ENCODE measurements around the gene USP13.
"Not testable (repeated sequence)": the region's sequence is repeated elsewhere in the genome, so short reads cannot be mapped to it uniquely, and the experiment has no call there.

The USP13 gene, protein sequence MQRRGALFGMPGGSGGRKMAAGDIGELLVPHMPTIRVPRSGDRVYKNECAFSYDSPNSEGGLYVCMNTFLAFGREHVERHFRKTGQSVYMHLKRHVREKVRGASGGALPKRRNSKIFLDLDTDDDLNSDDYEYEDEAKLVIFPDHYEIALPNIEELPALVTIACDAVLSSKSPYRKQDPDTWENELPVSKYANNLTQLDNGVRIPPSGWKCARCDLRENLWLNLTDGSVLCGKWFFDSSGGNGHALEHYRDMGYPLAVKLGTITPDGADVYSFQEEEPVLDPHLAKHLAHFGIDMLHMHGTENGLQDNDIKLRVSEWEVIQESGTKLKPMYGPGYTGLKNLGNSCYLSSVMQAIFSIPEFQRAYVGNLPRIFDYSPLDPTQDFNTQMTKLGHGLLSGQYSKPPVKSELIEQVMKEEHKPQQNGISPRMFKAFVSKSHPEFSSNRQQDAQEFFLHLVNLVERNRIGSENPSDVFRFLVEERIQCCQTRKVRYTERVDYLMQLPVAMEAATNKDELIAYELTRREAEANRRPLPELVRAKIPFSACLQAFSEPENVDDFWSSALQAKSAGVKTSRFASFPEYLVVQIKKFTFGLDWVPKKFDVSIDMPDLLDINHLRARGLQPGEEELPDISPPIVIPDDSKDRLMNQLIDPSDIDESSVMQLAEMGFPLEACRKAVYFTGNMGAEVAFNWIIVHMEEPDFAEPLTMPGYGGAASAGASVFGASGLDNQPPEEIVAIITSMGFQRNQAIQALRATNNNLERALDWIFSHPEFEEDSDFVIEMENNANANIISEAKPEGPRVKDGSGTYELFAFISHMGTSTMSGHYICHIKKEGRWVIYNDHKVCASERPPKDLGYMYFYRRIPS

DNA sequence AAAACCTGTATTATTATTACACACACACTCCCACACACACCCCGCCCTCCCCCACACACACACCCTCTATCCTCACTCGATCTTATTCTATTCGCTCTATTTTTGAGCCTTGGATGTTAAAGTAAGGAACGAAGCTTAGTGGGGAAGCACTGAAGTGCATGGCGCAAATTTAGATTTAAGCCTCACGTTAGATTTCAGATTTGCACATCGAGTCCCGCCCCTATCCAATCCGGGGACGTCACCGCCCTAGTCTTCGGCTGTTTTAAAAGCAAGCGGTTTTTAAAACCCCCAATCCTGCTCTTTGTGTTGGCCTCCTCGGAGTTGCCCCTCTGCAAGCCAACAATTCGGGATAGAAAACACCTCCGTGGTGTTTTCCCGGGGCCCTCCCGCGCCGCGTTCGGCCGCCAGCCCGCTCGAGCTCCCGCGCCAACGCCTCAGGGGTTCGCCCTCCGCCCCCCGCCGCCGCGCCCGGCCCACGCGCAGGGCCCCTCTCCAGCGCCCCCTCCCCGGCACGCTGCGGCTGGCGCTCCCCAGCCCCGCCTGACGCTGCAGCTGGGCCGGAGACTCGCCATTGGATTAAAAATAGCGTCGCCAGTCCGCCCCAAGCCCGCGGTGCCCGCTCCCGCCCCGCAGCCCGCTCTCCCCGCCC is at the start of gene USP13:
USP13 (plus strand) TSS at position 594 of the 649 bp plus-strand sequence. CDS start 186 bp downstream, outside the sequence.
- peak; percentile 31 for DNase-seq (ENCODE audit: low read depth)

DNA sequence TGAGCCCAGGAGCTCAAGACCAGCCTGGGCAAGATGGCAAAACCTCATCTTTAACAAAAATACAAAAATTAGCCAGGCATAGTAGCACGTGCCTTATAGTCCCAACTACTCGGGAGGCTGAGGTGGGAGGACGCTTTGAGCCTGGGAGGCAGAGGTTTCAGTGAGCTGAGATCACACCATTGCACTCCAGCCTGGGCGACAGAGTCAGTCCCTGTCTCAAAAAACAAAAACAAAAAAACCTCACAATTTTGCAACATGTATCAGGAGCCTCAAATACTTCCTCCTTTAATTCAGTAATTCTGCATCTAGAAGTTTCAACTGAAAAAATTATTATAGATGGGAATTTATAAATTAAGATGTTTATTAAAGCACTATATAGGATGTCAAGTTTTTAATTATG is 49.5 kb upstream of the USP13 start:
- DNase-seq (ENCODE audit: low read depth): no peak

DNA sequence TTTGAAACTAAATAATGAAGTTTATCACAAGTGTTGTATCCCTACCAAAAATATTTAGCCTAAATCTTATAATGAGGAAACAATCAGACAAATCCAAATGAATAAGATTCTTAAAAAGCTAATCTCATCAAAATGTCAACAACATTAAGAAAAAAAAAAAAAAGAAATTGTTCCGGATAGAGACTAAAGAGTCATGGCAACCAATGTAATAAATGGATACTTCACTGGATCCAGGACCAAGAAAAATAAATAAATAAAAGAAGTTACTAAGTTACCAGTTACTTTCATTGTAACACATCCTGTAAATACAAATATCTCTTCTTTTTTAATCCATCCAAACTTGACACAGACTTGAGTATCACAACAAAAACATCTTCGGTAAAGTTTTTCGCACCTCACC is 49.0 kb upstream of the USP13 start:
- no peak for DNase-seq (ENCODE audit: low read depth)

DNA sequence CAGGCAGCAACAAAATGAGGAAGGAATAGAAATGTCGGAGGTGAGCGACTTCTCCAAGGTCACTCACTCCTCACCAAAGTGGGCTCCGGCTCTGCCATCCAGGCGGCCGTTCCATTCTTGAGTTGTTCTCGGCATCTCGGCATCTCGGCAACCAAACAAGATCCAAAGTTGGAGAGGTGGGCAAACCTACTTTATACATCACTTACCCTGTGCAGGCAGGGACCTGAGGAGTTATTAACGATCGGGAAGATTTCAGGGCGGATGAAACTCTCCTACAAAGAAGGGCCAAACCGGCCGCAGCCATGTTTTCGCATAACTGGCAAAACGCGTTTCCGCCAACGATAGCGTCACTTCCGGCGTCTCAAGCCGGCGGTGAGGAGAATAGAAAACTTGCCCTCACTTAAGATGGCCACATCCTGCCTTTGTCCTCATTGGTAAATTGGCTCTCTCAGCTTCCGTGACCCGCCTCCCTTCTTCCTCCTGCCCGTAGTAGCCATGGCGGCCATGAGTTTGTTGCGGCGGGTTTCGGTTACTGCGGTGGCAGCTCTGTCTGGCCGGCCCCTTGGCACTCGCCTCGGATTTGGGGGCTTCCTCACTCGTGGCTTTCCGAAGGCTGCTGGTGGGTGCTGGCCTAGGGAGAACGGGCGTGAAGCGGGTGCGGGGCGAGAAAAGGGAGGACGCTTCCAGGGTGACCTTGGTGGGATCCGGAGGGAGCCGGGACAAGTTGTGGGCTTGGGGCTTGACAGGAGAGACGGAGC is 48.3 kb upstream of the USP13 start, which contains the start of the genes MRPL47 and NDUFB5:
MRPL47 (minus strand) TSS at position 318 of the 758 bp plus-strand sequence; CDS start at position 304, 14 bp downstream.
NDUFB5 (plus strand) TSS at position 474 of the 758 bp plus-strand sequence; CDS start at position 496, 22 bp downstream.
- peak; percentile 81 for DNase-seq (ENCODE audit: low read depth)

DNA sequence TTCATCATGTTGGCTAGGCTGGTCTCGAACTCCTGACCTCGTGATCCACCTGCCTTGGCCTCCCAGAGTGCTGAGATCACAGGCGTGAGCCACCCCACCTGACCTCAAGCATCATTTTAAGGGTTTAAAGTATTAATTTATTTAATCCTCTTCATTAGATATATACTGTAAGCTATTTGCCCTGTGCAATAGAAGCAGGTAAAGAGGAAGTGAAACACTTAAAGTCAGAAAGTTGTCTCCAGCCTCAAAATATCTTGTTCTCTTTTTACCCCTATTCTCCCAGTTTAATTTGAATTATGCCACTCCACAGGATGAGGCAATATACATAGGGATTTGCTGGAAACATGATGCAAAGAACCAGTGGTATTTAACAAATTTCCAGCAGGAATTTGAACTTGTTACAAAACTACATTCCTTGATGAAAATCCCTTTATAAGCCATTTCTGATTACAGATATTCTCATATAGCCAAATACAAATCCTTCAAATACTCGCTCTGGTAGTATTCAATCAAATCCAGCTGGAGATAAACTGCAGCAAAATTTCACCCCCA is 46.2 kb upstream of the USP13 start:
- no peak for DNase-seq (ENCODE audit: low read depth)

DNA sequence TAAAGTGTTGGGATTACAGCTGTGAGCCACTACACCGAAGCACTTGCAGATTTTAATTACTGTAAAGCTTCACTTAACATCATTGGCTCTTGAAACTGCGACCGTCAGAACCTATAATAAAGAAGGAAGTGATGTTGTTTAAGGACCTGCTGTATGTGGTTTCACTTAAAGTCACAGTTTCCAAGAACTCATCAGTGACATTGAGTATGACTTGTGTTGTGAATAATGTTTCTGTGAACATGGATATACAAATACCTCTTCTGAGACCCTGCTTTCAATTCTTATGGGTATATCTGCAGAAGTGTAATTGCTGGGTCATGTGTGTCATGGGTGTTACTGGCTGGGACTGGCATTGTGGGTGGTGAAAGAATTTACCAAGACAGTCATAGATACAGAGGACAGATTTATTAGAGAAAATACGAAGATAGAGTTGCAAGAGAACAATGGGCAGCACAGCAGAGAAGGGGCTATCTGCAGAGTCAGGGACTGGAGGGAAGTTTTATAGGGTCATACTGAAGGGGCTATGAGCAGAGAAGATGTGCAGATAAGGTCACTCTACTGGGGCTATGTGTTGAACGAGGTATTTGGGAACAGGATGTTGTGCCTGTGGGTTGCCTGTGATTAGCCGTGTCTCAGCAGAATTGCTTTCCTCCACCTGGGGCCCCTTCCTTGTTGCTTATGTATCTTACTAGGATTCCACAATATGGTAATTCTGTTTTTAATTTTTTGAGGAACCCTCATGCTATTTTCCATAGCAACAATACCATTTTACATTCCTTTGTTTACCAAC is 43.7 kb upstream of the USP13 start:
- DNase-seq (ENCODE audit: low read depth): no peak

DNA sequence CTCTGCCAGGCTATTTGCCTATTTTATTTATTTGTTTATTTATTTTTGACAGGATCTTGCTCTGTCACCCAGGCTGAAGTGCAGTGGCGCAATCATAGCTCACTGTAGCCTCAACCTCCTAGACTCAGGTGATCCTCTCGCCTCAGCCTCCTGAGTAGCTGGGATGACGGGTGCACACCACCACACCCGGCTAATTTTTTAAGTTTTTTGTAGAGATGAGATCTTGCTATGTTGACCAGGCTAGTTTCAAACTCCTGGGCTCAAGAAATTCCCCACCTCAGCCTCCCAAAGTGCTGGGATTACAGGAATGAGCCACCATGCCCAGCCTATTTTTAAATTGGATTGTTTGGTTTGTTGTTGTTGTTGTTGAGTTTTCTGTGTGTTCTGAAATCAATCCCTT is 42.8 kb upstream of the USP13 start:
- DNase-seq (ENCODE audit: low read depth): no peak

DNA sequence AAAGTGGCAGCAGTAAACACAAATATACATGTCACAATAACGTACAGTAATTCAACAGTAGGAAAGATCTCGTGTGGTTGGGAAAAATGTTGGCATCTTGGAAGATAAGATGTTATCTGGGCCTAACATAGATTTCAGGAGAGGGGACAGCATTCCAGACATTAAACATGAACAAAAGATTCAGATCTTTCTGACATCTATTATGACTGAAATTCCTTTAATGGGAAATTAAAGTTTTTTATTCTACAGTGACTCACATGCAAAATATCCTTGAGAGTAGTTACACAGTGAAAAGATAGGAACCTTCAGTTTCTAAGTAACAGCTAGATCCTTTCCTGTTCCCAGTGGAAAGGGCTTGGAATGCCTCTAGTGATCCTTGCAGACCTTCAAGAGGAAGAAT is 39.0 kb upstream of the USP13 start:
- DNase-seq (ENCODE audit: low read depth): no peak

DNA sequence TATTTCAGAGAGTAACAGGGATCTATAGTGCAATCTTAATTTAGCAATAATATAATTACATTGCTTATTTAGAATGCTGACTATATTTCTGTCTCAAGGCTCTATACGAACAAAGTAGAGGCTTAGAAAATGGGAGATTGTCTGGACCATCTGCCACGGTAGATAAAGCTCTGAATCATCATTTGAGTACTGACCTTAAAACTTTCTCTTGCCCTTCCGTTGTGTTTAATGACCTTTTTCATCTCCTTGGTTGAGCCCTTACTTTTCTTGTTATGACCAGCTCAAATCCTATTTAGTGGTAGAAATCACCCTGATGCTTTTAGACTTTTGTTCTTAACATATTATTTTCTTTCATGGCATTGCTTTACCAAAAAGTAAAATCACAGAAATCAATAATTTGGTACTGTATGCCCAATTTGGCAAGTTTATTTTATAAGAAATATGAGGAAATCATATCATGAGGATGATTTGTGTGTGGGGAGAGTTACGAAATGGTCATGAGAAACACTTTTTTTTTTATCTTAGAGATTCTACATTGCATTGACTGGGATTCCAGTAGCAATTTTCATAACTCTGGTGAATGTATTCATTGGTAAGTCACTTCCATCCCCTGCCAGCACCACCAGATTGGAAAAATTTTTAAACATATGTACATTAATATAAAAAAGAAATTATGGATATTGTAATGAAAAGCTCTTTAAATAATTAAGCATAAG is 37.2 kb upstream of the USP13 start:
- no peak for DNase-seq (ENCODE audit: low read depth)

DNA sequence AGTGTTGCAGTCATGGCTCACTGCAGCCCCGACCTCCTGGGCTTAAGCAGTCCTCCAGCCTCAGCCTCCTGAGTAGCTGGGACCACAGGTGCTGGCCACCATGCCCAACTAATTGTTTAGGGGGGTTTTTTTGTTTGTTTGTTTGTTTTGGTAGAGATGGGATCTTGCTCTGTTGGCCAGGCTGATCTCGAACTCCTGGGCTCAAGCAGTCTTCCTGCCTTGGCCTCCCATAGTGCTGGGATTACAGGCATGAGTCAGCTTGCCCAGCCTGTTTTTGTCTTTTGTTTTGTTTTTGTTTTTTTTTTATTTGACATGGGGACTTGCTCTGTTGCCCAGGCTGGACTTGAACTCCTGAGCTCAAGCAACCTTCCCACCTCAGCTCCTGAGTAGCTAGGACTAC is 30.8 kb upstream of the USP13 start:
- no peak for DNase-seq (ENCODE audit: low read depth)

DNA sequence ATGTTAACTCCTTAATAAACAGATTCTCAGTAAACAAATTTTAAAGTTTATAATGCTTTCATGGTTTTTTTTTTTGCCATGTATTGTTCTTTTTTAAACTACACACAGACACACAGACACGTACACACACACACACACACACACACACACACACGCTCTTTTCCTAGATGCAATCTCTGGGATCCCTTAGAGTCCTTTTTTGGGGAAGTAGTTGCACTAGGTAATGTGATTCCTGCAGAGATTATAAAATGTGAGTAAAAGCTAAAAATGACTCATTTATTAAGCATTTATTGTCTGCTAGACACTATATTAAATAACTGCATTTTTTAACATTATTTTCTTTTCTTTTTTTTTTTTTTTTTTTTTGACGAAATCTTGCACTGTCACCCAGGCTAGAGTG is 28.4 kb upstream of the USP13 start:
- DNase-seq (ENCODE audit: low read depth): no peak

DNA sequence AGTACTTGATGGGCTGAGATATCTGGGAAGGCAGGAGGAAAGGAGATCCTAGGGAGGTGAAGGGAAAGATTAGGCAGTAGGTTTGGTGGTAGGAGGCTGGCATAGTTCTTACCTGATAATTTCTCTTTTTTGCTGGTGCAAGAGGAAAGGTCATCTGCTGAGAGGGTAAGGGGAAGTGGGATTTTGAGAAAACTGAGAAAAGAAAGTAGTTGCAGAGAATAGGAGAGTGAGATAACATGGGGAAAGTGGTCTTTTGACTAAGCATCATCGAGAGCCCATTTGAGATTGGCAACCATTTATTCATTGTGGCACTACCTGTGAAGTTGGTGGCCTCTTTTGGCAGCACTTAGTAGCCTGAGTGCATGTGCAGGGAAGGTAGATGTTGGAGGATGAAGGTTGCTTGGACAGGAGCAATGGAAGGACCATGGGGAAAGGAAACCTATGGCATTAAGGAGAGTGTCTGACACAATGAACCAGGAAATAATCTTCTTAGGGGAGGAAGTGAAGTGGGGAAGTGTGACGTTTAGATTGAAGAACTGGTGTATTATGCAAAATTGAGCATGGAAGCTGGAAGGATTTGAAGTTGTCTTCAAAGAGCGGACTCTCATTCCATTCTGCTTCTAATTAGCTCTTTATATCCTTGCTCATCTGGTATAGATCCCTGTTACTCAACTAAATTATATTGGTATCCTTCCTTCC is 21.9 kb upstream of the USP13 start:
- no peak for DNase-seq (ENCODE audit: low read depth)

DNA sequence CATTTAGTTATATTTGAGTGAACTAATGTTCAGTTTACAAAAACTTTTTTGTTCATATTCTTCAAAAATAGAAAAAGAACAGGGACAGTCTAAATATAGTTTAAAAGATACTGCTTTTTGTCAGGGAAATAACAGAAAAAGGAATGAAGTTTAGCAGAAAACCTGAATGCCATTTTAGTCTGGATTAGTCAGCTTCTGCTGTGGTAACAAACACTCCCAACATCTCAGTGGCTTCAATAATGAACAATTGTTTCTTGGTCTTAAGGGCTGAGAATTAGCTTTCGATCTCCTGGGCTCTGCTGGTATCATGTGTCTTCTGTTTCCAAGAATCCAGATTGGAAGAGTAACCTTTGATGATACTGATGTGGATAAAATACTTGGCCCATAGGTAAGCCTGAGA is 12.4 kb upstream of the USP13 start:
- no peak for DNase-seq (ENCODE audit: low read depth)

DNA sequence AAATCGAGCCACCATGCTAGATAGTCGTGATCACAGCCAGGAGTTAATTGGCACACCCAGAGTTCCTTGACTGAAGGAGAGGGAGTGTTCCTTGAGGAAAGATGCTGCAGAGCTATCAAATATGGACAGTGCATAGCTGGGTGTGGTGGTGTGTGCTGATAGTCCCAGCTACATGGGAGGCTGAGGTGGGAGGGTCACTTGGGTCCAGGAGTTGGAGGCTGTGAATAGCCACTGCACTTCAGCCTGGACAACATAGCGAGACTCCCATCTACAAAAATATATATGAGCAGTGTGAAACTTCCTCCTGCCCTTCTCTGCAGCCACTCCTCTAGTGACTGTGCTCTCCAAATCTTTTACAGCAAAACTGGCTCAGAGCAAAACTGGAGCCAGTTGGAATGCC is 10.0 kb upstream of the USP13 start:
- no peak for DNase-seq (ENCODE audit: low read depth)

DNA sequence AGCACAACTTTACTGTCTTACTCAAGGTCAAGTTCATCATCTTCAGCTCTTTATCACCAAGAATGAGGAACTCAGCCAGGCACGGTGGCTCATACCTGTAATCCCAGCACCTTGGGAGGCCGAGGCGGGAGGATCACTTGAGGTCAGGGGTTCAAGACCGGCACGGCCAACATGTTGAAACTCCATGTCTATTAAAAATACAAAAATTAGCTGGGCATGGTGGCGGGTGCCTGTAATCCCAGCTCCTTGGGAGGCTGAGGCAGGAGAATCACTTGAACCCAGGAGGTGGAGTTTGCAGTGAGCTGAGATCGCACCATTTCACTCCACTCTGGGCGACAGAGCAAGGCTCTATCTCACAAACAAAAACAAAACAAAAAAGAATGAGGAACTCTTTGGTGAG is 9.0 kb upstream of the USP13 start:
- DNase-seq (ENCODE audit: low read depth): not testable (repeated sequence)

DNA sequence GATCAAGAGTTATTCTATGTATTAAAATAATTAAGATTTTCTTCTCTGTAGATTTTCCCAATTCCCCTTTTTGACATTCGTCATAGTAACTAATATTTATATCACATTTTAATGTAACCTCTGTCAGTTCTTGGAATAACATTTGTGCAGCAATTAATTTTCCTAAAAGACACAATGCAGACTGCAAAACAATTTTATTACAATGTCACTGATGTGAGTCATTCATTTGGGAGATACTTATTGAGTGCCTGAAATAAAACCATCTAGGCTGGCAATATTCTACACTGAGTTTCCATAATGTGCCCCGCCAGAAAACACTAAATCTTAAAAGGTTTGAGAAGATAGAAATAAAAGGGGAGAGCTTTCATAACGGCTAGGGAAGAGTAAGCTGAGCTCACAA is 6.7 kb upstream of the USP13 start:
- DNase-seq (ENCODE audit: low read depth): no peak

DNA sequence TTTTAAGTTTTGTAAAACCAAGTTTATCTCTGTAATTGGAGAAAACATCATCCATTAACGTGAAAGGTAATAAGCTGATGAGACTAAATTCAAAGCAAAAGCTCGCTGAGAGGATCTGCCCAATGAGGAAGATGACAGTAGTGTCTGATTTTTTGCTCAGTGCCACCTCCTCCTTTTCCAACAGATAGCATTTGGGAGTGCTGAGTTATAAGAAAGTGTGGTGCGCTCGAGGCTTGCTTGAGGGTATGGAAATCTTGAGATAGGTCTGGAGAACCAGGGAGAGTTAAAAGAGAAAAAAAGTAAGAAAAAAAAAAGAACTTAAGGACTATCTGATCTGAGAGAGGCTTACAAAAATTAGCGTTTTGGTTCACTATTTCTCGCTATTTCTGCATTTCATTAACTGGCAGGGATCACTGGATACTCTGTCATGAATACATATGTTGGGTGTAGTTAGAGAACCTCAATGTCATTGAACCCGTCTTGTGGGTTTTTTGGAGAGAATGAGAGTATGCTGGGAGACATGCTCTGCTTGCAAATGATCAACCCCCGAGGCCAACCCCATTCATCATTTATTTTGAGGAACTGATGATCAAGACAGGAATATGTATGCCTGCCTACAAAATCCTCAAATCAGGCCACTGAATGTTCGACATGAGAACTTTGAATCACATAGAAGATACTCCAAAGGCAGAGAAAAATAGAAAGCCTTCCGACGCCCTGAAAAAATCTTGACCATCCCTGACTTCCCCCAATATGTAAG is 973 bp upstream of the USP13 start:
- no peak for DNase-seq (ENCODE audit: low read depth)

DNA sequence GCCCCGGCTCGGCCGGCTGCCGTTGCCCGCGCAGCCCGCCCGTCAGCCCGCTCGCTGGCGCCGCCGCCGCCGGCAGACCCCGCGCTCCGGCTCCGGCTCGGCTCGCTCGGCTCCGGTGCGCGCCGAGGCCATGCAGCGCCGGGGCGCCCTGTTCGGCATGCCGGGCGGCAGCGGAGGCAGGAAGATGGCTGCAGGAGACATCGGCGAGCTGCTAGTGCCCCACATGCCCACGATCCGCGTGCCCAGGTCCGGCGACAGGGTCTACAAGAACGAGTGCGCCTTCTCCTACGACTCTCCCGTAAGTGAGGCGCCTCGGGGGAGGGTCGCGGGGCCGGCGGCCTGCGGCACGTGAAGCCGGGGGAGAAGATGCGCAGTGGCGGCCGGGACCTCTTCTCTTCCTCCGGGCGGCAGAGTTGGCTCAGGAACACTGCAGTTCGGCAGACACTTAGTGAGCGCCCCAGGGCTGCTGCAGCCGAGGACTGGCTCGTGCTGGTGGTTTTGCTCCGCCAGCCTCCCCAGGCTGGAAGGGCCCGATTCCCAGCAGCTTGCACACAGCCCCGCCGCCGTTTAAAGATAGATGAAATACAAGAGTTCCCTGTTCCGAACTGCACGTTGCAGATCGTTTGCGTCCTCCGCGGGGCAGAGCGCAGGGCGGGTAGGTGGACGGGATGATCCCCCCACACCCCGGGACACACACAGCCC is 407 bp downstream of the USP13 start:
- peak; percentile 22 for DNase-seq (ENCODE audit: low read depth)

Measured in stimulated activated CD8-positive, alpha-beta memory T cell treated with anti-CD3 and anti-CD28 coated beads, Interleukin-7, amount 100 ng/mL, for 24 hours (primary cell).